ENCODE data around the gene CLIP3. TPM values are rescaled to one million over a fixed set of nuclear protein-coding genes. Genes with fewer than 3 reads are reported as not detected.

Gene CLIP3
- total and polyA plus RNA-seq, 9 of the 15 experiments (the other 6 are each of a cell fraction or from before 2014, with no cell fraction given) = 0.01 to 0.50 (median 0.15) TPM; not detected in 1

- ChIA-PET CTCF (ENCODE audit: low intra/inter-chr PET ratio) (no interaction called here), POLR2A (no interaction called here)
- DNase-seq (ENCODE audit: extremely low read depth in 1 of 4, low spot score in 3 of 4) (no peak), FAIRE-seq (no peak), ATAC-seq (no peak)
- BruUV-seq (replicated peaks) = no TSS peak
- Histone ChIP-seq H4K20me1 (replicated peaks; ENCODE audit: control insufficient read depth, insufficient read depth, low read length) (no peaks in the 10 kb centered on the region), H3K4me2 (ENCODE audit: insufficient read depth, low read length) (no peak overlapping the region), H3K9me3 (replicated peaks; ENCODE audit: control insufficient read depth, insufficient read depth, low read depth, low read length) (no peaks in the 10 kb centered on the region), H3K4me3 (no peak overlapping the region), H3K36me3 (ENCODE audit: control insufficient read depth, insufficient read depth, low read length) (peaks cover 27% of the 10 kb centered on the region; the same call in 2 of the 3 replicates), H3K79me2 (ENCODE audit: control insufficient read depth, insufficient read depth, low read length) (no peaks in the 10 kb centered on the region), H2AFZ (ENCODE audit: low read depth, low read length) (no peak overlapping the region), H3K27ac (ENCODE audit: extremely low read depth, low read depth, low read length) (no peak overlapping the region), H3K9me1 (ENCODE audit: control insufficient read depth, insufficient read depth, low read length) (peaks cover 3% of the 10 kb centered on the region), H3K9ac (ENCODE audit: insufficient read depth in 1 of 2, low read depth in 2 of 2, low read length in 2 of 2) (no peak overlapping the region), H3K27me3 (ENCODE audit: control insufficient read depth in 2 of 2, insufficient read depth in 2 of 2, low read length in 2 of 2) (no peaks in the 10 kb centered on the region), H3K4me1 (replicated peaks in 1 of 2; ENCODE audit: control insufficient read depth in 2 of 2, insufficient read depth in 2 of 2, low read length in 2 of 2) (peaks cover 16 to 24% of the 10 kb centered on the region in 2 experiments)
- WGBS (ENCODE audit: insufficient coverage, low coverage, missing lambda C conversion rate) = 85% methylated on average over 6 of the region's 6 CpGs
- intact Hi-C loops (cut with micrococcal nuclease) = no loop called here
- TF ChIP-seq SAP30 (IDR thresholded peaks at IDR 0.05; ENCODE audit: borderline replicate concordance, insufficient read depth, low read depth, low read length, poor library complexity, severe bottlenecking) = no peak
- TF ChIP-seq NCOA6 (IDR thresholded peaks at IDR 0.05) = no peak
- TF ChIP-seq BRD9 (IDR thresholded peaks at IDR 0.05; ENCODE audit: low read depth, partially characterized antibody) = no peak
- no peak for TF ChIP-seq HINFP (tag; conservative IDR thresholded peaks at IDR 0.05; ENCODE audit: low read depth)
- TF ChIP-seq CEBPB (tag; IDR thresholded peaks at IDR 0.05) = no peak
- TF ChIP-seq, protein P1, sequence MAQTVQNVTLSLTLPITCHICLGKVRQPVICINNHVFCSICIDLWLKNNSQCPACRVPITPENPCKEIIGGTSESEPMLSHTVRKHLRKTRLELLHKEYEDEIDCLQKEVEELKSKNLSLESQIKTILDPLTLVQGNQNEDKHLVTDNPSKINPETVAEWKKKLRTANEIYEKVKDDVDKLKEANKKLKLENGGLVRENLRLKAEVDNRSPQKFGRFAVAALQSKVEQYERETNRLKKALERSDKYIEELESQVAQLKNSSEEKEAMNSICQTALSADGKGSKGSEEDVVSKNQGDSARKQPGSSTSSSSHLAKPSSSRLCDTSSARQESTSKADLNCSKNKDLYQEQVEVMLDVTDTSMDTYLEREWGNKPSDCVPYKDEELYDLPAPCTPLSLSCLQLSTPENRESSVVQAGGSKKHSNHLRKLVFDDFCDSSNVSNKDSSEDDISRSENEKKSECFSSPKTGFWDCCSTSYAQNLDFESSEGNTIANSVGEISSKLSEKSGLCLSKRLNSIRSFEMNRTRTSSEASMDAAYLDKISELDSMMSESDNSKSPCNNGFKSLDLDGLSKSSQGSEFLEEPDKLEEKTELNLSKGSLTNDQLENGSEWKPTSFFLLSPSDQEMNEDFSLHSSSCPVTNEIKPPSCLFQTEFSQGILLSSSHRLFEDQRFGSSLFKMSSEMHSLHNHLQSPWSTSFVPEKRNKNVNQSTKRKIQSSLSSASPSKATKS (CRISPR knock-in tag; IDR thresholded peaks at IDR 0.05) = no peak
- TF ChIP-seq FOXJ2 (tag; IDR thresholded peaks at IDR 0.05) = no peak
- no peak for TF ChIP-seq SPI1 (IDR thresholded peaks at IDR 0.05; ENCODE audit: borderline replicate concordance, low read depth, low read length)
- no peak for TF ChIP-seq KLF16 (IDR thresholded peaks at IDR 0.05)
- TF ChIP-seq, protein P2, sequence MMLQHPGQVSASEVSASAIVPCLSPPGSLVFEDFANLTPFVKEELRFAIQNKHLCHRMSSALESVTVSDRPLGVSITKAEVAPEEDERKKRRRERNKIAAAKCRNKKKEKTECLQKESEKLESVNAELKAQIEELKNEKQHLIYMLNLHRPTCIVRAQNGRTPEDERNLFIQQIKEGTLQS (IDR thresholded peaks at IDR 0.05) = no peak
- TF ChIP-seq, protein P2 (CRISPR knock-in tag; conservative IDR thresholded peaks at IDR 0.05) = no peak
- no peak for TF ChIP-seq POLR2AphosphoS2 (IDR thresholded peaks at IDR 0.05; ENCODE audit: low read length)
- TF ChIP-seq ZNF217 (CRISPR knock-in tag; IDR thresholded peaks at IDR 0.05) = no peak
- TF ChIP-seq, protein P3, sequence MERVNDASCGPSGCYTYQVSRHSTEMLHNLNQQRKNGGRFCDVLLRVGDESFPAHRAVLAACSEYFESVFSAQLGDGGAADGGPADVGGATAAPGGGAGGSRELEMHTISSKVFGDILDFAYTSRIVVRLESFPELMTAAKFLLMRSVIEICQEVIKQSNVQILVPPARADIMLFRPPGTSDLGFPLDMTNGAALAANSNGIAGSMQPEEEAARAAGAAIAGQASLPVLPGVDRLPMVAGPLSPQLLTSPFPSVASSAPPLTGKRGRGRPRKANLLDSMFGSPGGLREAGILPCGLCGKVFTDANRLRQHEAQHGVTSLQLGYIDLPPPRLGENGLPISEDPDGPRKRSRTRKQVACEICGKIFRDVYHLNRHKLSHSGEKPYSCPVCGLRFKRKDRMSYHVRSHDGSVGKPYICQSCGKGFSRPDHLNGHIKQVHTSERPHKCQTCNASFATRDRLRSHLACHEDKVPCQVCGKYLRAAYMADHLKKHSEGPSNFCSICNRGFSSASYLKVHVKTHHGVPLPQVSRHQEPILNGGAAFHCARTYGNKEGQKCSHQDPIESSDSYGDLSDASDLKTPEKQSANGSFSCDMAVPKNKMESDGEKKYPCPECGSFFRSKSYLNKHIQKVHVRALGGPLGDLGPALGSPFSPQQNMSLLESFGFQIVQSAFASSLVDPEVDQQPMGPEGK (CRISPR knock-in tag; IDR thresholded peaks at IDR 0.05; ENCODE audit: borderline replicate concordance) = no peak
- TF ChIP-seq ZBTB8A (IDR thresholded peaks at IDR 0.05; ENCODE audit: partially characterized antibody) = no peak
- TF ChIP-seq BRCA1 (IDR thresholded peaks at IDR 0.05) = no peak
- TF ChIP-seq BRCA1 (CRISPR knock-in tag; IDR thresholded peaks at IDR 0.05) = no peak
- in situ Hi-C loops (cut with MboI) = no loop called here
Measured at GRCh38 chr19:36031308-36031707, 1.4 kb downstream of the CLIP3 start.

Measured in K562 (cell line).